Tibial nerve (tissue), 4 donors: ENCODE measurements around the gene CRTC3. TPM values are rescaled to one million over a fixed set of nuclear protein-coding genes. Genes with fewer than 3 reads are reported as not detected.

Experiments
- DNase-seq, 2 donors: peaks; one replicate each; pipeline ENCODE4 v3.0.0-alpha.2; 2019; ENCODE audit warnings: low spot score in 2 of 2
- H3K27ac ChIP-seq, 4 donors: fragments of 200-600 bp; sonication (generic) in 3 of 4; one replicate each; pipeline ENCODE4 v1.5.1; 2017 to 2019; ENCODE audit warnings: mild to moderate bottlenecking in 1 of 4
- H3K27me3 ChIP-seq, 2 donors: fragments of 200-600 bp; sonication (generic) in 1 of 2; one replicate each; pipeline versions ENCODE4 v1.5.1 to v1.6.0; 2017 to 2019
- H3K36me3 ChIP-seq, 3 donors: fragments of 200-600 bp; sonication (generic); one replicate each; pipeline ENCODE4 v1.5.1; 2018 to 2019
- H3K4me1 ChIP-seq, 4 donors: fragments of 200-600 bp; sonication (generic) in 3 of 4; one replicate each; pipeline ENCODE4 v1.5.1; 2017 to 2019
- H3K4me3 ChIP-seq, 4 donors: fragments of 200-600 bp; sonication (generic) in 3 of 4; one replicate each; pipeline ENCODE4 v1.5.1; 2017 to 2019; ENCODE audit warnings: mild to moderate bottlenecking in 1 of 4, moderate library complexity in 1 of 4
- H3K9me3 ChIP-seq, 4 donors: fragments of 200-600 bp; sonication (generic) in 3 of 4; one replicate each; pipeline ENCODE4 v1.5.1; 2017 to 2019
- EP300 ChIP-seq, 2 donors: sonication (generic); formaldehyde crosslinking; IDR thresholded peaks; one replicate each; pipeline ENCODE4 v1.6.1; 2017; ENCODE audit warnings: antibody characterized with exemption in 2 of 2, mild to moderate bottlenecking in 1 of 2
- POLR2A ChIP-seq, 2 donors: fragments of 450-650 bp; IDR thresholded peaks; one replicate each; pipeline ENCODE4 v1.6.1; 2017; ENCODE audit warnings: antibody characterized with exemption in 2 of 2, mild to moderate bottlenecking in 2 of 2, moderate library complexity in 2 of 2
- WGBS, 2 donors: methylation state at CpG; one replicate each; pipeline ENCODE4 v1.1.5; 2018; 5-methylcytosine and 5-hydroxymethylcytosine counted together
- total RNA-seq, 4 donors: library from RNA; depleted of rRNA; stranded (reverse); fragments of >200 nt; gene quantifications; one replicate each; pipeline ENCODE4 v1.1.0, GENCODE V29; 2016
- TF ChIP-seq, protein P1 (sequence below), 5 experiments: fragments of 200-600 bp in 3 of 5; fragments of 450-650 bp in 2 of 5; sonication (generic) in 3 of 5; IDR thresholded peaks; one replicate each; pipeline ENCODE4 v1.5.1; 2016 to 2019; ENCODE audit warnings: antibody characterized with exemption in 5 of 5, mild to moderate bottlenecking in 3 of 5, moderate library complexity in 2 of 5

Gene CRTC3
- total RNA-seq, 4 donors from 2014 or later: 52.7 to 63.7 (median 60.6) TPM

DNA sequence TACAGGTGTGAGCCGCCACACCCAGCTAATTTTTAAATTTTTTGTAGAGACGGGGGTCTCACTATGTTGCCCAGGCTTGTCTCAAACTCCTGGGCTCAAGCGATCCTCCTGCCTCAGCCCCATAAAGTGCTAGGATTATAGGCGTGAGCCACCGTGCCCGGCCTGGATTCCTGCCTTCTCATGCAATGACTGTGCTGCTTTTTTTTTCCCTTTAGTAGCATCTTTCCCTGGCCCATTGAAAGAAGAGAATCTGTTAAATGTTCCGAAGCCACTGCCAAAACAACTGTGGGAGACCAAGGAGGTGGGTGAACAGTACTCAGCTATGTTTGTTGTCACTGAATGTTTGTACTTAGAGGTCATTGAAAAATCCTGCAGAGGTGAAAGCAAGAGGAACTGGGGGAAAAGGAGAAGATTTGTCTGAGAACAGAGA is 88.0 kb downstream of the CRTC3 start:
- Histone ChIP-seq H3K4me1 (peaks cover 0 to 10% (median 0%) of the 10 kb centered on the region in 4 donors), H3K36me3 (peaks cover 0 to 61% (median 0%) of the 10 kb centered on the region in 3 donors), H3K27me3 (no peaks in the 10 kb centered on the region), H3K9me3 (no peaks in the 10 kb centered on the region), H3K27ac (peak overlapping the region in 2 of 4 donors; percentile 18 to 66), H3K4me3 (no peak overlapping the region)
- peak in 1 of 2 donors; percentile 31 for DNase-seq
- TF ChIP-seq POLR2A (IDR thresholded peaks at IDR 0.05) (no peak), EP300 (IDR thresholded peaks at IDR 0.05) (peak in 1 of 2 donors; percentile 37)
- TF ChIP-seq, protein P1, sequence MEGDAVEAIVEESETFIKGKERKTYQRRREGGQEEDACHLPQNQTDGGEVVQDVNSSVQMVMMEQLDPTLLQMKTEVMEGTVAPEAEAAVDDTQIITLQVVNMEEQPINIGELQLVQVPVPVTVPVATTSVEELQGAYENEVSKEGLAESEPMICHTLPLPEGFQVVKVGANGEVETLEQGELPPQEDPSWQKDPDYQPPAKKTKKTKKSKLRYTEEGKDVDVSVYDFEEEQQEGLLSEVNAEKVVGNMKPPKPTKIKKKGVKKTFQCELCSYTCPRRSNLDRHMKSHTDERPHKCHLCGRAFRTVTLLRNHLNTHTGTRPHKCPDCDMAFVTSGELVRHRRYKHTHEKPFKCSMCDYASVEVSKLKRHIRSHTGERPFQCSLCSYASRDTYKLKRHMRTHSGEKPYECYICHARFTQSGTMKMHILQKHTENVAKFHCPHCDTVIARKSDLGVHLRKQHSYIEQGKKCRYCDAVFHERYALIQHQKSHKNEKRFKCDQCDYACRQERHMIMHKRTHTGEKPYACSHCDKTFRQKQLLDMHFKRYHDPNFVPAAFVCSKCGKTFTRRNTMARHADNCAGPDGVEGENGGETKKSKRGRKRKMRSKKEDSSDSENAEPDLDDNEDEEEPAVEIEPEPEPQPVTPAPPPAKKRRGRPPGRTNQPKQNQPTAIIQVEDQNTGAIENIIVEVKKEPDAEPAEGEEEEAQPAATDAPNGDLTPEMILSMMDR (IDR thresholded peaks at IDR 0.05): no peak
- 51 to 71% methylated on average over 7 of the region's 7 CpGs for WGBS, 2 donors

DNA sequence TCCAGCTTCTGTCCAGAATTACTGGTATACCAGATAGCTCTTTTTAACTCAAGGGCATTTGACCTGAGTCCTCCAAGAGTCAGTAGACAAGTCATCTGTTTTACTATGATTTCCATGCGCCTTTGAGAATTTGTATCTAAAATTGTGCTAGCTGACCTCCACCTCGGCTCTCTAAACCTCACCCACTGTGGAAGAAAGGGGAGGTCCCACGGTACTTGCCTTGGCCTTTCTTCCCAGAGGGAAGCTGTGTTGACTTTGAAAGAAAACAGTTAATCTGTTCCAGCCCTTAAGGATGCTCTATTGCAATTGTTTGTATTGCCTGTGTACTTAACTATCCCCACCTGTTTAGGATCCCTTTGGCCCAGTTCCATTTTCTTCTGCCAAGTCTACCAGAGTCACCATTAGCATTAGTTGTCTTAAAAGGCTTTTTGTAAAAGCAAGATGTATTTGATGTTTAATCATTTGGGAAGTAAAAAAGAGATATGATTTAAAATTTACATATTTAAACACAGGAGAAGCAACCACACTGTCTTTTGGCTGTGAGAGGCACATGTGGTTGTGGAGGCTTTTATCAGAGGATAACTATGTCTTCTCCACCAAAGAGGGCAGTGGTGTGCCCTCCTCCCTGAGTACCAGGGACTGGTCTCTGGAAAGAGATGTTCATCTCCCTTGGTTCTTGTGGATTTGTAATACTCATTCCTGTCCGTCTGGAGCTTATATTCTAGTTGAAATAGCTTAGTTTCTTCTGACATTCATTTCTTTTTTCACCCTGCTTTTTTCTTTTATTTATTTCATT is 88.8 kb downstream of the CRTC3 start:
- Histone ChIP-seq H3K27ac (peak overlapping the region in 3 of 4 donors; percentile 10 to 20 (median 14)), H3K4me3 (no peak overlapping the region), H3K27me3 (no peaks in the 10 kb centered on the region), H3K4me1 (peaks cover 0 to 10% (median 0%) of the 10 kb centered on the region in 4 donors), H3K36me3 (peaks cover 0 to 64% (median 0%) of the 10 kb centered on the region in 3 donors), H3K9me3 (no peaks in the 10 kb centered on the region)
- DNase-seq: no peak
- WGBS, 2 donors: 65 to 75% methylated on average over 4 of the region's 4 CpGs
- TF ChIP-seq, protein P1 (IDR thresholded peaks at IDR 0.05): no peak
- TF ChIP-seq POLR2A (IDR thresholded peaks at IDR 0.05) (no peak), EP300 (IDR thresholded peaks at IDR 0.05) (no peak)

DNA sequence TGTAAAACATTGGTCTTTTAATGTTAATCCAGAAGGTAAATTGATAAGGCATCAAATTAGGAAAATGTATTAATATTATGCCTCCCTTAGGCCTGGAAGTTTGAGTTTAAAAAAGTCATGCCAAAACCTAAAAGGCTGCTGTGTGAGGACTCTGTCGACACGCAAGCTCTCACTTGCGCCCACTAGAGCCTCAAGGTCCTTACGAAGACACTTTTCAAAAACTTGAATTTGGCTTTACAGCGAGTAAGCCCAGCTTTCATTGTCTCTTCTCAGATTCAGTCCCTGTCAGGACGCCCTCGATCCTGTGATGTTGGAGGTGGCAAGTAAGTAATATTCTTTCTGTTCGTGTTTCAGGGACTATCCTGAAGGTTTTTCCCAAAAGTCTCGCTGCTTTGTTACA is 89.7 kb downstream of the CRTC3 start:
- Histone ChIP-seq H3K36me3 (peaks cover 0 to 71% (median 0%) of the 10 kb centered on the region in 3 donors), H3K9me3 (no peaks in the 10 kb centered on the region), H3K4me3 (no peak overlapping the region), H3K27ac (no peak overlapping the region), H3K4me1 (peaks cover 0 to 10% (median 0%) of the 10 kb centered on the region in 4 donors), H3K27me3 (no peaks in the 10 kb centered on the region)
- 90 to 93% methylated on average over 9 of the region's 9 CpGs for WGBS, 2 donors
- TF ChIP-seq, protein P1 (IDR thresholded peaks at IDR 0.05): no peak
- TF ChIP-seq EP300 (IDR thresholded peaks at IDR 0.05) (no peak), POLR2A (IDR thresholded peaks at IDR 0.05) (no peak)
- no peak for DNase-seq

DNA sequence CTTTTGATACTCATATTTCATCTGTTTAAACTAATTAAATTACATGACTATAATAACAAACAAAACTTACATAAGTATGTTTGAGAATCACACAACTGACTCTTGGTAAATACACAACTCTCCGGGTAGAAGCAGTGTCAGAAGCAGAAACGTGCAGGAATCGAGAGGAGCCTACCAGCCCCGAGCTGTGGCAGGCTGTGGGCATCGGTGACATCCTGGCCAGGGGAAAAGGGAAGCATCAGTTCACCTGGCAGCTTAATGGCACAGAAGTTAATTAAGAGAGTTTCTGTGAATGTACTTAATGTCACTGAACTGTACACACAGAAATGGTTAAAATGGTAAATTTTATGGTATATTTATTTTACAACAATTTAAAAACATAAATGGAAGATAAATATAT is 90.2 kb downstream of the CRTC3 start:
- H3K4me3 ChIP-seq: no peak overlapping the region
- TF ChIP-seq, protein P1 (IDR thresholded peaks at IDR 0.05): no peak
- TF ChIP-seq EP300 (IDR thresholded peaks at IDR 0.05) (no peak), POLR2A (IDR thresholded peaks at IDR 0.05) (no peak)
- no peak overlapping the region for H3K27ac ChIP-seq
- H3K36me3 ChIP-seq: peaks cover 0 to 69% (median 0%) of the 10 kb centered on the region in 3 donors
- H3K27me3 ChIP-seq: no peaks in the 10 kb centered on the region
- H3K9me3 ChIP-seq: no peaks in the 10 kb centered on the region
- DNase-seq: no peak
- 76 to 81% methylated on average over 5 of the region's 5 CpGs for WGBS, 2 donors
- peaks cover 0 to 10% (median 0%) of the 10 kb centered on the region in 4 donors for H3K4me1 ChIP-seq
